Adipocyte (in vitro differentiated cells): ENCODE results near the gene TPRA1.

Source experiments
- DNase-seq: peaks from one replicate; pipeline ENCODE4 v3.0.0-alpha.2; 2015; ENCODE audit warnings: low read depth
- H3K27me3 ChIP-seq: replicated peaks from 2 replicates; pipeline ENCODE4 v1.7.0; 2013; ENCODE audit warnings: mild to moderate bottlenecking, low read length, moderate library complexity; ENCODE audit not compliant: control insufficient read depth, insufficient read depth
- H3K36me3 ChIP-seq: 2 replicates; pipeline ENCODE4 v1.7.0; 2013; ENCODE audit warnings: low read length, mild to moderate bottlenecking, moderate library complexity; ENCODE audit not compliant: control insufficient read depth, insufficient read depth, severe bottlenecking
- H3K4me1 ChIP-seq: 2 replicates; pipeline ENCODE4 v1.7.0; 2013; ENCODE audit warnings: mild to moderate bottlenecking, low read length, moderate library complexity; ENCODE audit not compliant: control insufficient read depth, insufficient read depth
- H3K4me3 ChIP-seq: 2 replicates; pipeline ENCODE4 v1.7.0; 2013; ENCODE audit warnings: mild to moderate bottlenecking, low read length, moderate library complexity
- H3K9ac ChIP-seq: 2 replicates; pipeline ENCODE4 v1.7.0; 2013; ENCODE audit warnings: mild to moderate bottlenecking, low read length, moderate library complexity
- H3K9me3 ChIP-seq: 2 replicates; pipeline ENCODE4 v1.7.0; 2013; ENCODE audit warnings: mild to moderate bottlenecking, low read length, moderate library complexity; ENCODE audit not compliant: control insufficient read depth

The TPRA1 gene

GRCh38 chr3:127572186-127572585 lies 18.3 kb downstream of the TPRA1 start:
- no peak overlapping the region for H3K4me3 ChIP-seq

GRCh38 chr3:127570520-127570919 lies 20.0 kb downstream of the TPRA1 start:
- no peak overlapping the region for H3K4me3 ChIP-seq
- H3K9me3 ChIP-seq, result no peaks in the 10 kb centered on the region
- H3K9ac ChIP-seq, result no peak overlapping the region
- DNase-seq, result no peak
- peaks cover 49% of the 10 kb centered on the region for H3K36me3 ChIP-seq
- peaks cover 6% of the 10 kb centered on the region for H3K4me1 ChIP-seq
- H3K27me3 ChIP-seq, result no peaks in the 10 kb centered on the region

More at GRCh38 chr3:127572186-127572585, 18.3 kb downstream of the TPRA1 start:
- Histone ChIP-seq H3K9me3 (no peaks in the 10 kb centered on the region), H3K4me1 (peaks cover 6% of the 10 kb centered on the region), H3K36me3 (peaks cover 63% of the 10 kb centered on the region), H3K27me3 (no peaks in the 10 kb centered on the region), H3K9ac (no peak overlapping the region)
- DNase-seq, result no peak

- peaks cover 41% of the 10 kb centered on the region for H3K36me3 ChIP-seq
- no peaks in the 10 kb centered on the region for H3K9me3 ChIP-seq
- H3K27me3 ChIP-seq, result no peaks in the 10 kb centered on the region
- H3K9ac ChIP-seq, result no peak overlapping the region
- H3K4me1 ChIP-seq, result peaks cover 5% of the 10 kb centered on the region
- H3K4me3 ChIP-seq, result no peak overlapping the region
- DNase-seq, result no peak
Measured at GRCh38 chr3:127569160-127569559, 21.4 kb downstream of the TPRA1 start.

GRCh38 chr3:127568586-127568985 lies 21.9 kb downstream of the TPRA1 start:
- H3K4me3 ChIP-seq, result no peak overlapping the region
- no peaks in the 10 kb centered on the region for H3K27me3 ChIP-seq
- no peak overlapping the region for H3K9ac ChIP-seq
- no peaks in the 10 kb centered on the region for H3K9me3 ChIP-seq
- H3K4me1 ChIP-seq, result no peaks in the 10 kb centered on the region
- DNase-seq, result no peak
- H3K36me3 ChIP-seq, result peaks cover 36% of the 10 kb centered on the region

- DNase-seq, result no peak
Measured at GRCh38 chr3:127566833-127567232, 23.7 kb downstream of the TPRA1 start.

GRCh38 chr3:127565711-127566110 lies 24.8 kb downstream of the TPRA1 start:
- Histone ChIP-seq H3K4me3 (no peak overlapping the region), H3K27me3 (no peaks in the 10 kb centered on the region), H3K4me1 (no peaks in the 10 kb centered on the region), H3K9ac (no peak overlapping the region), H3K9me3 (no peaks in the 10 kb centered on the region), H3K36me3 (peaks cover 7% of the 10 kb centered on the region)
- no peak for DNase-seq

More at GRCh38 chr3:127566833-127567232, 23.7 kb downstream of the TPRA1 start:
- H3K9ac ChIP-seq, result no peak overlapping the region
- no peak overlapping the region for H3K4me3 ChIP-seq
- H3K9me3 ChIP-seq, result no peaks in the 10 kb centered on the region
- H3K36me3 ChIP-seq, result peaks cover 18% of the 10 kb centered on the region
- no peaks in the 10 kb centered on the region for H3K4me1 ChIP-seq
- no peaks in the 10 kb centered on the region for H3K27me3 ChIP-seq

- no peaks in the 10 kb centered on the region for H3K36me3 ChIP-seq
- no peak overlapping the region for H3K9ac ChIP-seq
- no peaks in the 10 kb centered on the region for H3K4me1 ChIP-seq
- no peak overlapping the region for H3K4me3 ChIP-seq
- H3K9me3 ChIP-seq, result peaks cover 7% of the 10 kb centered on the region
- H3K27me3 ChIP-seq, result peaks cover 12% of the 10 kb centered on the region
- no peak for DNase-seq
Measured at GRCh38 chr3:127560051-127560787, 30.3 kb downstream of the TPRA1 start.

GRCh38 chr3:127556565-127556964 lies 34.0 kb downstream of the TPRA1 start:
- Histone ChIP-seq H3K36me3 (no peaks in the 10 kb centered on the region), H3K4me1 (peaks cover 27% of the 10 kb centered on the region), H3K27me3 (peaks cover 14% of the 10 kb centered on the region), H3K4me3 (no peak overlapping the region), H3K9ac (no peak overlapping the region), H3K9me3 (peaks cover 7% of the 10 kb centered on the region)
- DNase-seq, result no peak

GRCh38 chr3:127555108-127555507 lies 35.4 kb downstream of the TPRA1 start:
- no peak overlapping the region for H3K9ac ChIP-seq
- peaks cover 29% of the 10 kb centered on the region for H3K4me1 ChIP-seq
- H3K9me3 ChIP-seq, result peaks cover 6% of the 10 kb centered on the region
- no peak for DNase-seq
- H3K36me3 ChIP-seq, result no peaks in the 10 kb centered on the region
- no peak overlapping the region for H3K4me3 ChIP-seq
- peaks cover 17% of the 10 kb centered on the region for H3K27me3 ChIP-seq

- DNase-seq, result no peak
- Histone ChIP-seq H3K36me3 (no peaks in the 10 kb centered on the region), H3K4me1 (peaks cover 34% of the 10 kb centered on the region), H3K27me3 (peaks cover 16% of the 10 kb centered on the region), H3K9ac (no peak overlapping the region), H3K9me3 (no peaks in the 10 kb centered on the region), H3K4me3 (no peak overlapping the region)
Measured at GRCh38 chr3:127552038-127552437, 38.5 kb downstream of the TPRA1 start.

- H3K9me3 ChIP-seq, result no peaks in the 10 kb centered on the region
- no peak overlapping the region for H3K4me3 ChIP-seq
- no peaks in the 10 kb centered on the region for H3K36me3 ChIP-seq
- peaks cover 34% of the 10 kb centered on the region for H3K4me1 ChIP-seq
- DNase-seq, result no peak
- H3K9ac ChIP-seq, result no peak overlapping the region
- H3K27me3 ChIP-seq, result peaks cover 16% of the 10 kb centered on the region
Measured at GRCh38 chr3:127551178-127551577, 39.4 kb downstream of the TPRA1 start.
